HG03575 (cell line): ENCODE measurements around the gene LYSMD2.
"Not testable (repeated sequence)": the region's sequence is repeated elsewhere in the genome, so short reads cannot be mapped to it uniquely, and the experiment has no call there.

Experiments
- ATAC-seq: cut with Tn5 transposase; IDR thresholded peaks from one replicate; pipeline ENCODE4 v1.9.1; 2021; ENCODE audit not compliant: unreplicated experiment, insufficient number of reproducible peaks, low FRiP score; ENCODE audit errors: extremely low read depth

The LYSMD2 gene

GRCh38 chr15:51737522-51738305 is at the start of gene LYSMD2:
Gene LYSMD2, minus strand, starts transcription at chr15:51737655. Its CDS starts 33 bp downstream, at chr15:51737622.
- no peak for ATAC-seq

GRCh38 chr15:51787130-51787529 is 49.7 kb upstream of the LYSMD2 start:
- ATAC-seq, result not testable (repeated sequence)

GRCh38 chr15:51783967-51784366 is 46.5 kb upstream of the LYSMD2 start:
- no peak for ATAC-seq

- no peak for ATAC-seq
Measured at GRCh38 chr15:51782357-51782896, 45.0 kb upstream of the LYSMD2 start.

GRCh38 chr15:51781506-51781905 is 44.1 kb upstream of the LYSMD2 start:
- no peak for ATAC-seq

- ATAC-seq, result no peak
Measured at GRCh38 chr15:51780636-51781035, 43.2 kb upstream of the LYSMD2 start.

GRCh38 chr15:51776952-51777569 is 39.6 kb upstream of the LYSMD2 start:
- ATAC-seq, result no peak

- no peak for ATAC-seq
Measured at GRCh38 chr15:51775967-51776816, 38.7 kb upstream of the LYSMD2 start.

GRCh38 chr15:51774916-51775315 is 37.5 kb upstream of the LYSMD2 start:
- ATAC-seq, result no peak

- no peak for ATAC-seq
Measured at GRCh38 chr15:51771773-51772172, 34.3 kb upstream of the LYSMD2 start.

GRCh38 chr15:51770902-51771301 is 33.4 kb upstream of the LYSMD2 start:
- ATAC-seq, result no peak

- ATAC-seq, result no peak
Measured at GRCh38 chr15:51768018-51768417, 30.6 kb upstream of the LYSMD2 start.

GRCh38 chr15:51766341-51766740 is 28.9 kb upstream of the LYSMD2 start:
- no peak for ATAC-seq

- ATAC-seq, result no peak
Measured at GRCh38 chr15:51765751-51766150, 28.3 kb upstream of the LYSMD2 start.

GRCh38 chr15:51760805-51761204 is 23.4 kb upstream of the LYSMD2 start:
- no peak for ATAC-seq

GRCh38 chr15:51759557-51760070 is 22.2 kb upstream of the LYSMD2 start:
- ATAC-seq, result no peak

- ATAC-seq, result no peak
Measured at GRCh38 chr15:51758645-51759044, 21.2 kb upstream of the LYSMD2 start.

- no peak for ATAC-seq
Measured at GRCh38 chr15:51757450-51757849, 20.0 kb upstream of the LYSMD2 start.

GRCh38 chr15:51756482-51756881 is 19.0 kb upstream of the LYSMD2 start:
- ATAC-seq, result no peak
